HS-27A (cell line): Measurements from ENCODE around the gene HOXA3.

ENCODE experiments used
- DNase-seq: peaks from one replicate; pipeline ENCODE4 v3.0.0-alpha.2; 2012; ENCODE audit warnings: low read depth, missing footprints

Gene HOXA3

GRCh38 chr7:27165996-27166530 lies 13.7 kb upstream of the HOXA3 start:
- no peak for DNase-seq

- DNase-seq = no peak
These were observed 13.0 kb upstream of the HOXA3 start, which contains the start of gene HOXA9 for GRCh38 chr7:27165089-27165995. Gene HOXA9, minus strand, starts transcription at chr7:27165537. Its CDS starts 80 bp downstream, at chr7:27165457.

GRCh38 chr7:27164367-27165088 lies 12.1 kb upstream of the HOXA3 start:
- no peak for DNase-seq

GRCh38 chr7:27164045-27164366 lies 11.6 kb upstream of the HOXA3 start:
- no peak for DNase-seq

GRCh38 chr7:27163288-27164044 lies 11.1 kb upstream of the HOXA3 start:
- DNase-seq = no peak

GRCh38 chr7:27162561-27163287 lies 10.3 kb upstream of the HOXA3 start:
- DNase-seq = no peak

GRCh38 chr7:27161721-27162560 lies 9.6 kb upstream of the HOXA3 start:
- DNase-seq = no peak

- no peak for DNase-seq
These were observed 8.9 kb upstream of the HOXA3 start for GRCh38 chr7:27161214-27161720.

- DNase-seq = no peak
These were observed 8.3 kb upstream of the HOXA3 start for GRCh38 chr7:27160546-27161213.

- no peak for DNase-seq
These were observed 7.8 kb upstream of the HOXA3 start for GRCh38 chr7:27160145-27160545.

- no peak for DNase-seq
These were observed 7.1 kb upstream of the HOXA3 start for GRCh38 chr7:27159266-27160144.

- no peak for DNase-seq
These were observed 6.3 kb upstream of the HOXA3 start for GRCh38 chr7:27158436-27159265.

GRCh38 chr7:27157702-27158431 lies 5.5 kb upstream of the HOXA3 start:
- DNase-seq = no peak

GRCh38 chr7:27156916-27157701 lies 4.7 kb upstream of the HOXA3 start:
- DNase-seq = no peak

- no peak for DNase-seq
These were observed 4.1 kb upstream of the HOXA3 start, which contains the start of gene HOXA7 for GRCh38 chr7:27156508-27156898. Gene HOXA7, minus strand, starts transcription at chr7:27156675. Its CDS starts 130 bp downstream, at chr7:27156545.

GRCh38 chr7:27155816-27156507 lies 3.6 kb upstream of the HOXA3 start:
- no peak for DNase-seq
